HG03280 (cell line): Measurements from ENCODE around the gene OGFOD3.

Experiments used
- ATAC-seq: cut with Tn5 transposase; IDR thresholded peaks from one replicate; pipeline ENCODE4 v1.9.1; 2021; ENCODE audit warnings: mild to moderate bottlenecking, moderate library complexity; ENCODE audit not compliant: unreplicated experiment

OGFOD3 gene

DNA sequence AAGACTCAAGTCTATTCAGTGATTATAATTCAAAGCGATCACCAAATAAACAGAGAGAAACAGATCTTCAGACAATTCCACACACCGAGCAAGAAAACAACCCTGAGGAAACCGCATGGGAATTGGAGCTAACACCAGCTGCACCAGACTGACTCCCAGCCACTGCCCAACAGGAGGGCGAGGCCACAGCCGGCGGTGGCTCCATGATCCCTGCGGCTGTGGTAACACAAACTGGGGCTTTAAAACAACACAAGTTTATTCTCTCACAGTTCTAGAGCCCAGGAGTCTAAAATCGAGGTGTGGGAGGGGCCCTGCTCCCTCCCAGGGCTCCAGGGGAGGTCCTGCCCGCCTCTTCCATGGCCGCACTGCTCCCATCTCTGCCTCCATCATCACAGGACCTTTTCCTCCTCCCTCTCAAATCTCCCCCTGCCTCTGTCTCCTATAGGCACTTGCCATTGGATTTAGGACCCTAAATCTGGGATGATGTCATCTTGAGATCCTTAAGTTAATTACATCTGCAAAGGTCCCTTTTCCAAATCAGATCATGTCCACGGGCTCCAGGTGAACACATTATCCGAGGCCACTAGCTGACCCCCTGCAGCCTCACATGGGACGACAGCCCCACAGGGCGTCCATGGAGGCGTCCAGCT, 10.0 kb downstream of the OGFOD3 start:
- ATAC-seq = no peak

DNA sequence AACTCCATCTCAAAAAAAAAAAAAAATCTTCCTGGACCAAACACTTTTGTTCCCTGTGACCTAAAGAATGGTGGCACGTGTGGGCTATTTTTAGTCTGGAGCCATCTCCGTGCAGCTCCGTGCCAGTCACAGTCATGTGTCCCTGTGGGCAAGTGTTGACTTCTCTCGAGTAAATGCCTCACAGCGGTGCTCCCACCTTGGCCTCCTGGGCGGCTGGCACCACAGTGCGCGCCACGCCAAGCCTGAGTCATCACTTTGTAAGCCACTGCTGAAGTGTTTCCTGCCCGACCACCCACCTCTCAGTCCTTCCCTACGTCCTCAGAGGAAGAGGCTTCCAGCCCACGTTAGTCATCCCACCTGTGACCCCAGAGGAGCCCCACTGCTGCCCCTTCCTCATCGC, 11.1 kb downstream of the OGFOD3 start:
- ATAC-seq = no peak

DNA sequence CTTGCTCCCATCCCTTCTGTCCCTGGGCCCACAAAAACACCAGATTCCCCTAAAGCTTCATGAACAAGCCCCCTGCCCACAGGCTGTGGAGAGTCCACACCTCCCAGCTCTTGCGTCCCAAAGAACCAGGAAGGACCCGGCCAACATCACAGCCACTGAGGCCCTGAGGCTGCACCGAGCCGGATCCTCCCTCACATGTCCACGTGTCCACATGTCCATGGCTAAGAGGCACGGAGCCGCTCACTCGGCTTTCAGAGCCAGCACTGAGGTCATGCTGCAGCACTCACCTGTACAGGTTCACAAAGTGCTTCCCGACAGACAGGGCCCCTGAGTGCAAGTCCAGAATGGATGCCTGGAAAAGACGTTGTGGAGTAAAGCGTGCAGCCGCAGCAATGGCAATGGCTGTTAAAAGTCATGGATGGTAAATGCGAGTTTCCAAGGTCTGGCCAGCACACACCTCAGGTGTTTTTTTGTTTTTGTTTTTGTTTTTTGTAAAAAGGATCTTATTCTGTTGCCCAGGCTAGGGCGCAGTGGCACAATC, 12.2 kb downstream of the OGFOD3 start:
- no peak for ATAC-seq

DNA sequence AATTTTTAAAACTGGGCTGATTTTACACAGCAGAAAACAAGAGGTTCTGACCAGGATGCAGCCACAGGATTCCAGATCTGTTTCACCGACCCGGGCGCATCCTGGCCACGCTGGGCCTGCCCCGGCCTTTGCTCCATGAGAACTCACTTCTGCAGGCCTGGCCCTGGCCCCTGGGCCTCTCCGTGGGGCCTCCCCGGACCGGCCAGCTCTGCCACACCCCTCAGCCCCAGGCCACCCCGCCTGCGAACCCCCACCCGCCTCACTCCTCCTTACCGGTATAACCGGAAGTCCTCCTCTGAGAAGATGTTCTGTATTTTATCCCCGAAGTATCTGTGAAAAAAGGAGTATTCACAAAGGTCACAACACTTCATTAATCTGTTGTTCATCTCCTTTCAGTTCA, 13.3 kb downstream of the OGFOD3 start:
- ATAC-seq = no peak

DNA sequence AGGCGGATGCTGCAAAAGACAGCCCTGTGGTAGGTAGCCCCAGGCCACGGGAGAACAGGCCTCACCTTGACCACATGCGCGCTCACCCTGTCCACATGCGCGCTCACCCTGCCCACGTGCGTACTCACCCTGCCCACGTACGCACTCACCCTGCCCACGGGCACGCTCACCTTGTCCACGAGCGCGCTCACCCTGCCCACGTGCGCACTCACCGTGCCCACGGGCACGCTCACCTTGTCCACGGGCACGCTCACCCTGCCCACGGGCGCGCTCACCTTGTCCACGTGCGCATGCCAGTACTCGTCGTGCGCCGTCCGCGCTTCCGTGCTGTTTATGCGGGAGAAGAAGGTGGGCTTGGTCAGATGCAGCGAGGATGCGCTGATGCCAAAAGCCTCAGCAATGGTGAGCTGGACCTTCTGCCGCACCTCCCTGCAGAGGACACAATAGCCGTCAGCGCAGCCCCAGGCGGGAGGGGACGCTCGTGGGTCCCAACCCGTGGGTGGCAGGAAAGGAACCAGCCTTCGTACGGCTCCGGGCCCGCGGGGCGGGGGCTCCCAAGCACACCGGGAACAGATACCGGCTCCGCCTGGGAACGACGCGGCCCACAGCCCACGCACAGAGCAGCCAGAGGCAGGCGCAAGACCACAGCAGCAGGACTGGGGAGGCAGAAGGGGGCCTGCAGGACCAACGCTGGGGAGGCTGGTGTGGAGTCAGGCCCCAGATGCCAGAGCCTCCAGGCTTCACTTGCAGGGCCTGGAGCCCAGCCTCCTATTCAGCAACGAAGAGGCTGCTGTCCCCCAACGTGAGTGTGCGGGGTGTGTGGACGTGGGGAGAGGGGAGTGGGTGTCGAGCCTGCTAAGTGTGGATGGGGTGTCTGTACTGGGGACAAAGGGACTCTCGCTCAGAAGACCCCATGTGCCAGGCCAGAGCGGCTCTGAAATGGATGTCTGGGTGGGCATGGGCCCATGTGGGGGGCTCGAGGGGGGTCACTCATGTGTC, 14.4 kb downstream of the OGFOD3 start:
- ATAC-seq = no peak

DNA sequence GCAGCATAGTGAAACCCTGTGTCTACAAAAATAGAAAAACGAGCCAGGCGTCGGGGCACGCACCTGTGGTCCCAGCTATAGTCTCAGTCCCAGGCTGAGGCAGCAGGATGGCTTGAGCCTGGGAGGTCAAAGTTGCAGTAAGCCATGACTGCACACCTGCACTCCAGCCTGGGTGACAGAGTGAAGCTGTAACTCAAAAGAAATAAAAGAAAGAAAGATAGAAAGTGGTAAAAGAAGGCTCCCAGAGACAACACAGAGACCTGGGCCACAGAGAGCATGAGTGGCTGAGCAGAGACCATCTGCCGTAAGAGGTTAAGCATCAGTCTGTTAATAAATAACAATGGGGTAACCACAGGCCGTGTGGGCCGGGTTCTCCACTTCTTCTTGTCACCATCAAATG, 15.5 kb downstream of the OGFOD3 start:
- ATAC-seq = no peak

DNA sequence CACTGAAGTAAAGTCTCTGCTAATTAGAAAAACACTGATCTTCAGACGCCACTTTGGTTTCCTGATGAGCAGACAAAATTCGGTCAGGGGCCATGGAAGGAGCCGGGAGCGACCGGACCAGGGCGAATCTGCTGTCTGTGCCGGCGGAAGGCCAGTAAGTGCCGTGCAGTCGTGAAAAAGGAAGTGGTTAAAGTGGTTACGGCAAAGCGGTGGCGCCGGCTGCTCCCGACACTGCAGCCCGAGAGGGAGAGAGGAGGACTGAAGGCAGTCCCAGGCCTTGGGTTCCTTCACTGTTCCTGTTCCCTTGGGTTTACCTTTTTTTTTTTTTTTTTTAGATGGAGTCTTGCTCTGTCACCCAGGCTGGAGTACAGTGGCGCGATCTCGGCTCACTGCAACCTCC, 17.6 kb downstream of the OGFOD3 start:
- no peak for ATAC-seq

DNA sequence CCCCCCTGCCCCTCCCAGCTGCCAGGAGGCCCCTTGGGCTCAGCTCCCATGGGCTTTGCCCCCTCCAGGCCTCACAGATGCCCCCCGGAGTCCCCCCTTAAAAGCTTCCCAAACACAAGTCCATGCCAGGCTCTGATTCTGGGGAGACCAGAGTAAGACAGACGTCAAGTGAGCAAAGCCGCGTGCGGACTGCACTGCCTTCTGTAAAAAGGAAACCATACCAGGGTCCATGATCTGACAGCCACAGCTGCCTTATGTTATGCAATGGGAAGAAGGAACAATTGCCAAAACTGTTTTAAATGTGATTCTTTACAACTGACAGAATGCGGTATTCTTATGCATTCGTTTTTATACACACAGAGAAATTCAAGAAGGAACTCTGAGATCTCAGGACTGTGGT, 18.2 kb downstream of the OGFOD3 start:
- ATAC-seq = no peak

DNA sequence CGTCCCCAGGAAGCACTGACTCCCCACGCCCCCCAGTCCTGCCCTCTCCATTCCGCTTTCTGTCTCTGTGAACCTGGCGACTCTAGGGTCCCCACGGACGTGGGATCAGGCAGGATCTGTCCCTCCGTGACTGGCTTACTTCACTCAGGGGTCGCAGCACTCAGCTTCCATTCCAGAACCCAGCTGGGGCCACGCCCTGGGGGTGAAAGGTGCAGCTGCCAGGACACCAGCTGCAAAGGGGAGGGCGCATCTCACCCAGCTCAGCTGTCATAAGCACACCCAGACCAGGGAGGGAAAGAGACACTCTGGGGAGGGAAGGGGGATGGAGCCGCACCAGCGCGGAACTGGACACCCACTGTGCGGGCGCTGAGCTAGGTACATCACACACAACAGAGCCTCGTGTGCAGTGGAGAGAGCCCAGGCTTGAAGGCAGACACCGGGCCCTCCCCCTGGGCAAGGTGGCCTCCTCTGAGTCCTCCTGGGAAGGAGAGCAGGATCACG, 18.7 kb downstream of the OGFOD3 start:
- no peak for ATAC-seq

DNA sequence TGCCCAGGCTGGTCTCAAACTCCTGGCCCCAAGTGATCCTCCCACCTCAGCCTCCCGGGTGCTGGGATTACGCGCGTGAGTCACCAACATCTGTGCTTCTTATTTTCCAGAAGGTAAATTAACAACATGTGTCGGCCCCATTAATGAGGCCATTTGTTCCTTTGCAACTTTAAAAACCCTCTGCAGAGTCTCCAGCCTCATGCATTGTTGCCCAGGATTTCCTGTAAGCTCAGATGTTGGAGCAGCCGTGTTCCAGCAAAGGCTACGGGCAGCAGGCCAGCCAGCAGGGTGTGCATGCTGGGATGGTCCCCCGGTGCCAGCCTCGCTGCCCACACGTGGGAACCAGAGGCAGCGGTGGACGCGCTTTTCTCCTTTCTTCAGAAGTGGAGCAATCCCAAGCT, 19.3 kb downstream of the OGFOD3 start:
- ATAC-seq = no peak

DNA sequence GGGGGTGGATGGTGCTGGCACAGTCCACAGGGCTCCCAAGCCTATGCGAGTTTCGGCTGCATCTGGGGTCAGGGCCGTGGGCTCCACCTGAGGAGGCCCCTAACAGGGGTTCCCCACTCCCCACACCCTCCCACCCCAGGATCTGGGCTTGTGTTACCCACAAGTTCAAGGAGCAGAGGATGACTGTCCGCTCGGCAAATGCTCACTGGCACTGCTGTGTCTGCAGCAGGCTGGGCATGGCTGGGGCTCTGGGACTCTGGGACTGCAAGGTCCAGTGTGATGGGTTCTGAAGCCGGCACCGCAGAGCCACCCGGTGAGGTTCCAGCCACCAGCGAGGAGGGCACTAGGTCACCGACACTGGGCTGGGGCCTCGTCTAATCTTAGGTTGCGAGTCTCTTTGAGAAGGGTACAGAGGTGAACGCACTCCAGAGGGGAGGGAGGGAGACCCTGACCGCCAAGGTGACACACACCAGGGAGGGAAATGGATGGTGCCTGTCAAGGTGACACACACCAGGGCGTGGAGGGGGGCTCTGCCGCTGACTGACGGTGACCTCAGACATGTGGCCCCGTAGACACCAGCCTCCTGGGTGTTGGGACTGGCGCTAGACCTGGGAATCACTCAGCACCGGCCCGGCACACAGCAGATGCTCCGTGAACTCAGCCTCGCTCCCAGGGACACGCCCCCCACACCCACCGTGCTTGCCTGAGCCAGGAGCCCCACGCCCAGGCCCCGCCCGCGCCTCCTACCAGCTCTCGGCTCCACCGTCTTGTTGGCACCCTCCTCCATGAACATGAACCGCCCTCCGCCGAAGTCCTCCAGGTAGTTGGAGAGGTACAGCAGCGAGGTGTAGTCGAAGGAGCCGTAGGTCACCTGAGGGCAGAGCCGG, 20.7 kb downstream of the OGFOD3 start:
- ATAC-seq = no peak

DNA sequence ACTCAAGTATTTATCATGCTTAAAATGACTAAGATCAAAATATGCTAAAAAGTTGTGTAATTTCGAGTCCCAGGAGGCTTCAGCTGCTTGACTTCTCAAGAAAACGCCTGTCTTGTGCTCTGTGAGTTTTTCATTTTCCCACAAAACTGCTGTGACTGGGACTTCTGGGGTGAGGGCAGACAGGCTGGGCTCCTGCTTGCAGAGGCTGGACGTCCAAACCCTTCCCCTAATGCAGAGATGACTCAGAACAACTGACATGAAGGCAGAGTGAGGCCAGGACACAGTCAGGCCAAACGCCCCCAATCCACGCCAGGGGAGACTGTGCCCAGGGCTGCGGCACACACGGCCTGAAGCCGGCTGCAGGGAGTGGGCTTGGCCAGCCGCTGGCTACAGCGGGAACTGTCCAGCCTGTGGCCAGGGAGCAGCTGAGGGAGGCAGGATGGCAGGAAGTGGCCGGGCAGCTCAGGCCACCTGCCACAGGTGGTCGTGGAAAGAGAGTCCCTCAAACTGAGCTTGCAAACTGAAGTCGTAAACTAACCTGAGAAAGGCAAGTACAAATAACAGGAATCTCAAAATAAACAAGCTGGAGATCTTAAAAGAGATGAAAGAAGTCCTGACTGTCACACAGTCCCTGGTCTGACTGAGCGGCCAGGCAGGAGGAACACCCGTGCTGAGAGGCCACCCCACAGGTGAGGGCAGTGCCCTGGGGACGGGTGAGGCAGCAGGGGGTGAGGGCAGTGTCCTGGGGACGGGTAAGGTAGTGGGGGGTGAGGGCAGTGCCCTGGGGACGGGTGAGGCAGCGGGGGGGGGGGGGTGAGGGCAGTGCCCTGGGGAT, 21.6 kb downstream of the OGFOD3 start:
- no peak for ATAC-seq

DNA sequence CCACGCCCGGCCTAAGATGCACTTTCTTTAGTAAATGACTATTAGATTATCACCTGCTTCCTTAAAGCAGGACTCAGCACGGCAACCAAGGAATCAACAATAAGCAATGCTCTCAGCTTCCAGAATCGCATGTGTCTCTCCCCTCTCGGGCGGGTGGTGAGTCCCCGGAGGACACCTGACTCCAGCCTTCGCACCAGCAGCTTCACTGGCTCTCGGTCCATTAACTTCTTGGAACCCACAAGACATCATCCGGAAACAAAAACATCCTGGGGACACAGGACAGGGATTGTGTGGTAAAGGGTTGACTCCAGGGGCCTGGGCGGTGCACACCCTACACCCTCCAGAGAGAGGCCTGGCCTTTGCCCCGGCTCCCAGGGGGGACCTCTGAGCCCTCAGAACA, 24.1 kb downstream of the OGFOD3 start:
- no peak for ATAC-seq

DNA sequence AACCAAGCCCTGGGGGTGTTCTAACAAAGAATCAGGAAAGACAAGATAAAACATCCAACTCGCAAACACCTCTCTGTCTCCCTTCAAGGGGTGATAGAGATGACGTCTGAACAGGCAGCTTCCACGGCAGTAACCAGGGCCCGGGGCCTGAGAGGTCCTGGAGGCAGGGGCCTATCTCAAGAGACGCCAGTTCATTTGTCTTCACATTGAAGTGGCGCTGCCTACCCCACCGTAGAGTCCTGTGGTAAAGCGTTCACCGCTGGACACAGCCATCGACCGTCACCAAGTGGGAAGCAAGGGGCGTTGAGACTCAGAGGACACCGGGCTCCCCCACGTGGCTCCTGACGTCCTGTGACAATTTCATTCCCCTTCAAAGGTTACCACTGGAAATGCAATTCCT, 25.4 kb downstream of the OGFOD3 start:
- no peak for ATAC-seq

DNA sequence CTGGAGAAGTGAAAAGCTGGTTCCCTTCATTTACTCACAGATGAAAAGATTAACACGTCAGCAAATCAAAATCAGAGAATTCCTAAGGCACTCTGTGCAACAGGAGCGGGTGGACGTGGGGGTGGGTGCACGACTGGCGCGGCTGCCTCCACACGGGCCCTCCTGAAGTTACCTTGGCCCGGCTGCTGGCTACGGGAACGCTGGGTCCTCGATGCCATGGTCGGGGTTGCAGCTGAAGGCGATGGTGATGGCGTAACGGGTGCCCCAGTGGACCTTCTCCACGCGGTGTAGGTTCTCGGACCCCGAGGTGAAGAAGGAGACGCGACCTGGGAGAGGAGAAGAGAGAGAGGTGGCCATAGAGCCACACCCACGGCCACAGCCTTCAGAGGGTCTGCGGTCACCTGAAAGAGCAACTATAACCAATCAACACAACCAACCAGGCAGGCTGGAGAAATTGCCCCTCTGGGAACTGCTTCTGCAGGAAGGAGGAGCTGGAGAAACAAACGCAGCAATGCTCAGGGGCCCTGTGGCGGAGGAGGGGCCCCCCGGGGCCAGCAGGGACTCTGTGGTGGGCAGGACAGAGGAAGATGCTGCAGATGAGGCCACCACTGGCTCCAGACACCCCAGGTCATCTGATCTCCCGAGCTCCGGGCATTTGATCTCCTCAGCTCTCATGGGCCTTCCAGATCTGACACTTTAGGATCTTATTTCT, 26.0 kb downstream of the OGFOD3 start:
- no peak for ATAC-seq

DNA sequence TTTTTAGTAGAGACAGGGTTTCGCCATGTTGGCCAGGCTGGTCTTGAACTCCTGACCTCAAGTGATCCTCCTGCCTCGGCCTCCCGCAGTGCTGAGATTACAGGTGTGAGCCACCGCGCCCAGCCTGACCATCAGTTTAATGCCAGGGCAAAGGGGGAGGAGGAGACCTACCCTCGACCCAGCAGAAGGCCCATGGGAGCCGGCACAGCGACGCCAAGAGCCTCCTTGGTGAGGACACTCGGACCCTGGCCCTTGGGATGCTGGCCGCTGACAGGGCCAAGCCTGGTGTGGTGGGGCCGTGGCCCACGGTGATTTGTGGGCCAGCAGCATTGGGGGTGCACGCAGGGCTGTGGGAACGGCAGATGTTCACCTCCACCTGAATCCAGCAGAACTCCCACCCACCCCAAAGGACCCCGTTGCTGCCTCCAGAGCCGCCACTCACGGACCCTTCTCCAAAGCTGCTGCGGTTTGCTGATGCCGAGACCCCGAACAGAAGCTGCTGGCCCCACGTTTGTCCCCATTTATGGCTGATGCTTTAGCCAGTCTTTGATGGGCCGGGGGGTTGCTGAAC, 26.8 kb downstream of the OGFOD3 start:
- ATAC-seq = no peak

DNA sequence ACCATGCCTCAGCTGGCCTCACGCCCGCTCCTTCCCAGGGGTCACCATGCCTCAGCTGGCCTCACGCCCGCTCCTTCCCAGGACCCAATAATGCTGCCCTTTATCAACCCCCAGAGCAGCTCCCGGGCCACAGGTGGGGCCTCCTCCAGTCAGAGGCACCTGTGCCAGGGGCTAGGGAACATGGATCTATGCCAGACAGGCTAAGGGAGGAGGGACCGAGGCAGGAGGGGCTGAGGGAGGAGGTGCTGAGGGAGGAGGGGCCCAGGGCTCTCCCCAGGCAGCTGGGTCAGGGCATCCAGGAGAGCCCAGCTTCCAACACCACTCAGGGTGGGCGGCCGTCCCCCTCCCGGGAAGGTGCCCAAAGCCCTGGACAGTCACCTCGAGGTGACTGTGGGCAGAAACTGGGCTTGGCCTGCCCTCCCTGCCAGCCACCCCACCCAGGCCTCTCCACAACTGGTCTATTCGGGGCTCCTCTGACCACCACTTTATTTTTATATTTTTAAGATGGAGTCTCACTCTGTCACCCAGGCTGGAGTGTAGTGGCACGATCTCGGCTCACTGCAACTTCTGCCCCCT, 27.4 kb downstream of the OGFOD3 start:
- no peak for ATAC-seq

DNA sequence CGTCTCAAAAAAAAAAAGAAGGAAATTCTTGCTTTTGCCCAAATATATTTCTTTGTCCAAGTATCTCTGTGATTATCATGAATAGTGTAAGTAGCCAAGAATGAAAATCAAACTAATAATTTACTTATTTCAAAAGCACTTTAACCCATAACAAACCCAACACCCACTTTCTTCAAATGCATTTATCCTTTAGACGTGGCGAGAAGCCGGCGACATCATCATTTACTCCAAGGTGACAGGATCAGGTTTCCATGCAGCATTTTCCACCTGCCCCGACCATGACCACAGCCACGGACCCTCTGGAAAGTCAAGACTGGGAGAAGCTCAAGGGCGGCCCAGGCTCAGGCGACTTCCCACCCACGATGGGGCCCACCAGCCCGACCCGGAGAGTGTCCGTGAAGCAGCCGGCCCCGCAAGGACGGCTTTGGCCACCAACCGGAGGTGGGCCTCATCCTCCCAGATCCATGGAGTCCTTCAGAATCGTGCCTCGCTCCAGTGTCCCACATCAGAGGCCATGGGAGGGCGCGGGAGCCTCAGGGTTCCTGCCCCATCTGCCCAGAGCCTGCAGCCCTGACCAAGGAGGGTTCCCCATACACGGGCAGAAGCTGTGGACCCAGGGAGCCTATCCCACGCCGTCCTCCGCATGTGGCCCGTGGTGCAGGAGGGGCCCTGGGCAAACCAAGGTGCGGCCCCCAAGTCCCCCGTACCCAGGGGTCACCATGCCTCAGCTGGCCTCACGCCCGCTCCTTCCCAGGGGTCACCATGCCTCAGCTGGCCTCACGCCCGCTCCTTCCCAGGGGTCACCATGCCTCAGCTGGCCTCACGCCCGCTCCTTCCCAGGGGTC, 28.1 kb downstream of the OGFOD3 start:
- no peak for ATAC-seq
